Prostate gland (tissue), 2 donors: ENCODE results near the gene HSD17B11.

Experiments
- POLR2A ChIP-seq: fragments of 450-650 bp; IDR thresholded peaks from one replicate; pipeline ENCODE4 v1.6.1; 2016; ENCODE audit warnings: antibody characterized with exemption, mild to moderate bottlenecking
- TF ChIP-seq, protein P1 (sequence below), 4 experiments: fragments of 200-600 bp in 2 of 4; fragments of 450-650 bp in 2 of 4; sonication (generic) in 2 of 4; IDR thresholded peaks; 1 replicate in 3 of 4; 2 replicates in 1 of 4; pipeline ENCODE4 v1.5.1; 2016 to 2019; ENCODE audit warnings: antibody characterized with exemption in 4 of 4, mild to moderate bottlenecking in 2 of 4, moderate library complexity in 2 of 4

DNA sequence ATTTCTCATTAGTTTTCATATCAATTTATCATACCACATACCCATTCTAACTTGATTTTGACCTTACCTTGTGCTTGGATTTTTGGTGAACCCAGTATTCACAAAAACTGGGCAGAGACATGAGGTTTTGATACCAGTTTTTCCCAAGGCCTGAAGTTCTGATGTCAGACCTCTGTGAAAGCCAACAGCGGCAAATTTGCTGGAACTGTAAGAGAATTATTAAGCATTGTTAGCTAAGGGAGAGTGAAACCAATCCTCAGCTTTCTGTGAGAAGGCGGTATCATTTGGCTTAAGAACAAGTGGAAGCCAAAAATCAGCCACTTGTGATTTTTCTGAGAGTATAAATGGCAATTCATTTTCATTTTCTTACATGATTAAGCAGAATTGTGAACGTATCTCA is 77.2 kb downstream of the HSD17B11 start:
- TF ChIP-seq, protein P1, sequence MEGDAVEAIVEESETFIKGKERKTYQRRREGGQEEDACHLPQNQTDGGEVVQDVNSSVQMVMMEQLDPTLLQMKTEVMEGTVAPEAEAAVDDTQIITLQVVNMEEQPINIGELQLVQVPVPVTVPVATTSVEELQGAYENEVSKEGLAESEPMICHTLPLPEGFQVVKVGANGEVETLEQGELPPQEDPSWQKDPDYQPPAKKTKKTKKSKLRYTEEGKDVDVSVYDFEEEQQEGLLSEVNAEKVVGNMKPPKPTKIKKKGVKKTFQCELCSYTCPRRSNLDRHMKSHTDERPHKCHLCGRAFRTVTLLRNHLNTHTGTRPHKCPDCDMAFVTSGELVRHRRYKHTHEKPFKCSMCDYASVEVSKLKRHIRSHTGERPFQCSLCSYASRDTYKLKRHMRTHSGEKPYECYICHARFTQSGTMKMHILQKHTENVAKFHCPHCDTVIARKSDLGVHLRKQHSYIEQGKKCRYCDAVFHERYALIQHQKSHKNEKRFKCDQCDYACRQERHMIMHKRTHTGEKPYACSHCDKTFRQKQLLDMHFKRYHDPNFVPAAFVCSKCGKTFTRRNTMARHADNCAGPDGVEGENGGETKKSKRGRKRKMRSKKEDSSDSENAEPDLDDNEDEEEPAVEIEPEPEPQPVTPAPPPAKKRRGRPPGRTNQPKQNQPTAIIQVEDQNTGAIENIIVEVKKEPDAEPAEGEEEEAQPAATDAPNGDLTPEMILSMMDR (IDR thresholded peaks at IDR 0.05) = no peak
- no peak for TF ChIP-seq POLR2A
